Activated naive CD4-positive, alpha-beta T cell treated with anti-CD3 and anti-CD28 coated beads, Interleukin-2, amount 50 U/mL, for 72 hours (primary cell): ENCODE results near the gene SLC35F4. TPM values are rescaled to one million over a fixed set of nuclear protein-coding genes. Genes with fewer than 3 reads are reported as not detected.
"Not testable (repeated sequence)": the region's sequence is repeated elsewhere in the genome, so short reads cannot be mapped to it uniquely, and the experiment has no call there.

Experiments
- ATAC-seq, 2 donors: fragments of 150-1000 bp; cut with Tn5 transposase; 2 replicates each; pipeline ENCODE4 v1.10.0; 2021; ENCODE audit warnings: mild to moderate bottlenecking in 2 of 2, moderate library complexity in 2 of 2
- DNase-seq, 2 donors: peaks; one replicate each; pipeline ENCODE4 v3.0.0; 2021 to 2022; ENCODE audit warnings: low spot score in 2 of 2
- H3K27ac Mint-ChIP-seq, 2 donors: one replicate each; pipeline ENCODE4 v1.8.0; 2022; ENCODE audit warnings: mild to moderate bottlenecking in 2 of 2, mixed read lengths in 2 of 2
- H3K36me3 Mint-ChIP-seq, 2 donors: one replicate each; pipeline ENCODE4 v1.8.0; 2022; ENCODE audit warnings: mixed read lengths in 2 of 2
- H3K9me3 Mint-ChIP-seq, 2 donors: one replicate each; pipeline ENCODE4 v1.8.0; 2022; ENCODE audit warnings: mixed read lengths in 2 of 2
- total RNA-seq, 2 donors: library from RNA; stranded (reverse); gene quantifications; one replicate each; pipeline ENCODE4 v1.2.3, GENCODE V29; 2022

Gene SLC35F4
- total RNA-seq, 2 donors from 2014 or later = not detected

- DNase-seq = no peak
- no peaks in the 10 kb centered on the region for H3K36me3 Mint-ChIP-seq
- no peak for ATAC-seq
- H3K27ac Mint-ChIP-seq = no peak overlapping the region
- H3K9me3 Mint-ChIP-seq = peaks cover 0 to 4% of the 10 kb centered on the region in 2 donors
Observed at GRCh38 chr14:57755018-57755521, 110.8 kb downstream of the SLC35F4 start.

DNA sequence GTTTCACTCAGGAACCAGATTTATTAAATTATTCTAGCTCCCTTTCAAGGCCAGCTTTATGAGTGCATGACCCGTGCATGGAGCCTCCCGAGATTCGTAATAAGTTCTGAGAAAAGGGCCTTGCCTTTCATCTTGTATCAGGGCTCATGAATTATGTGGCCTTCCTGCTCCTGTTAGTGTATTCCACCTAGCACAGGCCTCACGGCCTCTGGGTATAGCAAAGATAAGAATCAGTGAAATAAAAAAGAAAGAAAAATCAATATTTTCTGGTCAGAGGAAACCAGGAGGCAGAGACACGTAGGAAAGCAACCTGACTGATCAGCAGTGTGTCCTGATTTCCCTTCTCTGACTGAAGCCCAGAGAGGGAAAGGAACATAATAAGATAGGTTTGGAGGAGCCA, 111.4 kb downstream of the SLC35F4 start:
- ATAC-seq = no peak
- DNase-seq = no peak
- Mint-ChIP-seq H3K36me3 (no peaks in the 10 kb centered on the region), H3K27ac (no peak overlapping the region), H3K9me3 (peaks cover 0 to 4% of the 10 kb centered on the region in 2 donors)

DNA sequence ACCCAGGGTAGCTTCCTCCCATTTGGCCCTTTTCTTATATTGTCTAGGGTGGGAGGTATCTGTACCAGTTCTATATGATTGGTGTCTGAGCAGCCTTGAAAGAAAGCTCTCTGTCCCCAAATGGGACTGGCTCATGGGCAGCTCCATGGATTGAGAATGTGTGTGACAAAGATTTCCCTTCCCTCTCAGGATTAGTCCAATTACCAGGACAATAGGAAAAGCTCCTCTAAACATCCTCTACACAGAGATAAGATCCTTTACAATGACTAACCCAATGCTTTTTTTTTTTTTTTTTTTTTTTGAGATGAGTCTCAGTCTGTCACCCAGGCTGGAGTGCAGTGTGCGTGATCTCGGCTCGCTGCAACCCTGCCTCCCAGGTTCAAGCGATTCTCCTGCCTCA, 112.1 kb downstream of the SLC35F4 start:
- no peaks in the 10 kb centered on the region for H3K36me3 Mint-ChIP-seq
- no peak overlapping the region for H3K27ac Mint-ChIP-seq
- peaks cover 0 to 4% of the 10 kb centered on the region in 2 donors for H3K9me3 Mint-ChIP-seq
- no peak for ATAC-seq
- DNase-seq = no peak

DNA sequence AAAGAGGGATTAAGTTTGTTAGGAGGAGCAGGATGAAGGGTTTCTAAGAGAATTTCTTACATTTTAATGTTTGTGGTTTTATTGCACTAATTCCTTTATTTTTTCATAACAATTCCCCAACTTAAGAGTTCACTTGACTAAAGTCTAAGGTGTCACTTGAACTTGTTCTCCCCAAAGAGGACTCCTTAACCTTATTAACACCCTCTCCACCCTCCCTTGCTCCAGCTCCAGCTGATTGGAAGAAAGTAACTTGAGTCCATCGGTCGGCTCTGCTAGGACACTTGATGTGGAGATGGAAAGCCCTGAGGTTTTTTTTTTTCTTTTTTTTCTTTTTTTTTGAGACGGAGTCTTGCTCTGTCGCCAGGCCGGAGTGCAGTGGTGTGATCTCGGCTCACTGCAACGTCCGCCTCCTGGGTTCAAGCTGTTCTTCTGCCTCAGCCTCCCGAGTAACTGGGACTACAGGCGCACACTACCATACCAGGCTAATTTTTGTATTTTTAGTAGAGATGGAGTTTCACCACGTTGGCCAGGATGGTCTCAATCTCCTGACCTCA, 113.7 kb downstream of the SLC35F4 start:
- H3K36me3 Mint-ChIP-seq, H3K9me3 Mint-ChIP-seq, DNase-seq, H3K27ac Mint-ChIP-seq, ATAC-seq: not testable (repeated sequence)

GRCh38 chr14:57751400-57751799, 114.5 kb downstream of the SLC35F4 start:
- ATAC-seq (no peak), DNase-seq (no peak)
- Mint-ChIP-seq H3K27ac (no peak overlapping the region), H3K9me3 (peaks cover 0 to 4% of the 10 kb centered on the region in 2 donors), H3K36me3 (no peaks in the 10 kb centered on the region)

GRCh38 chr14:57749267-57749666, 116.6 kb downstream of the SLC35F4 start:
- H3K27ac Mint-ChIP-seq = no peak overlapping the region
- H3K9me3 Mint-ChIP-seq = peaks cover 0 to 4% of the 10 kb centered on the region in 2 donors
- no peaks in the 10 kb centered on the region for H3K36me3 Mint-ChIP-seq
- ATAC-seq (no peak), DNase-seq (no peak)

GRCh38 chr14:57748279-57748678, 117.6 kb downstream of the SLC35F4 start:
- Mint-ChIP-seq H3K36me3 (no peaks in the 10 kb centered on the region), H3K27ac (no peak overlapping the region), H3K9me3 (peaks cover 0 to 4% of the 10 kb centered on the region in 2 donors)
- ATAC-seq (no peak), DNase-seq (no peak)

- DNase-seq (no peak), ATAC-seq (no peak)
- Mint-ChIP-seq H3K27ac (no peak overlapping the region), H3K36me3 (no peaks in the 10 kb centered on the region), H3K9me3 (peaks cover 4 to 9% of the 10 kb centered on the region in 2 donors)
Observed at GRCh38 chr14:57747036-57747435, 118.9 kb downstream of the SLC35F4 start.

GRCh38 chr14:57746563-57746962, 119.3 kb downstream of the SLC35F4 start:
- no peak for DNase-seq
- no peaks in the 10 kb centered on the region for H3K36me3 Mint-ChIP-seq
- ATAC-seq = no peak
- no peak overlapping the region for H3K27ac Mint-ChIP-seq
- peaks cover 2 to 11% of the 10 kb centered on the region in 2 donors for H3K9me3 Mint-ChIP-seq

DNA sequence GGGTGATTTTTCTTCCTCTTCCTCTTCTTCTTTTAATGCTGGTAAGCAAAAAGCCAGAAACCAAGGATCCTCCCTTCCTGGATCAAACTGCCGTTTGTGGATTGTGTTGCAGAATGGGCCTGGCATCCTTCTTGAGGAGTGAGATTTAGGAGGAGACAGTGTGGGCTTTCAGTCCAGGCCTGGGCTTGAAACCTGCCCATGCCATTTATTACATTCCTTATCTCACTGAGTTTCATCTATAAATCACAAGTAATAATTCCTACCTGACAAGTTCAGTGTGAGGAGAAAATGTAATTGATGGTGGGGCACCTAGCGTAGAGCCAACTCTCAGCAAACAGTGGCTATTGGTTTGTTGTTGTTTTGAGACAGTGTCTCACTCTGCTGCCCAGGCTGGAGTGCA, 126.4 kb downstream of the SLC35F4 start:
- peaks cover 7 to 16% of the 10 kb centered on the region in 2 donors for H3K9me3 Mint-ChIP-seq
- H3K36me3 Mint-ChIP-seq = peaks cover 0 to 6% of the 10 kb centered on the region in 2 donors
- no peak for DNase-seq
- ATAC-seq = no peak
- H3K27ac Mint-ChIP-seq = no peak overlapping the region

DNA sequence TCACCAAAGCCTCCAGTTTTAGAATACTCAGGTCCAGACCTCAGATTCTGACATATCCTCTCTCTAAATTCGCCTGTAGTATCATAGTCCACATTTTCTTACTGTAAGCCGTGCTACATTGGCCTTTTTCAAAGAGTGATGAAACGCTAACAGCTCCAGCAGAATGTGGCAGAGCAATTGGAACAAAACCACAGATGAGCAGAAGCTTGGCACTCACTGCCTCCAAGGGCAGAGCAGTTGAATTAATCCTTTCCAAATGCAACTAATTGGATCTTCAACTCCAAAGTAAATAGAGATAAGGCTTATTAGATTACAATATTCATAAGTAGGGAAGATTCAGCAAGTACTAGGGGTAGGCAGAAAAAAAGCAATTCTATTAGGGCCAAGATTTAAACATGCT, 128.3 kb downstream of the SLC35F4 start:
- Mint-ChIP-seq H3K9me3 (peaks cover 7 to 10% of the 10 kb centered on the region in 2 donors), H3K27ac (no peak overlapping the region), H3K36me3 (peaks cover 0 to 6% of the 10 kb centered on the region in 2 donors)
- no peak for DNase-seq
- no peak for ATAC-seq

DNA sequence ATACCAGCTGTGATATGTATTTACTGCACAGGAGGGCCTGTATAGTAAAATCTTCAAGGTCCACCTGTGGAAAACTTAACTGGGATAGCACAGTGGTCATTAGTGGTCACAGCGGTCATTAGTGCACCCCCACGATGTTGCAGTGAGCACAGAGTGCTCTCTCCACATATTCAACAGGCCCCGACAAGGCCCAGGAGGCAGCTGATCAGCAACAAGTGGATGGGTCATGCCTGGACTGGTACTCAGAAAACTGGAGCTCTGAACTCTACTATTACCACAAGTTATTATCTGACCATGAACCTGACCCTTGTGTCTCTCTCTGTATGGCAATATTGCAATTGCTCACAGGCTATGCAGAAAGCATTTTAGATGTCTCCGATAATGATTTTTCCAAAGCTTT, 129.5 kb downstream of the SLC35F4 start:
- H3K9me3 Mint-ChIP-seq = peaks cover 3 to 4% of the 10 kb centered on the region in 2 donors
- peaks cover 0 to 6% of the 10 kb centered on the region in 2 donors for H3K36me3 Mint-ChIP-seq
- DNase-seq (no peak), ATAC-seq (no peak)
- no peak overlapping the region for H3K27ac Mint-ChIP-seq

DNA sequence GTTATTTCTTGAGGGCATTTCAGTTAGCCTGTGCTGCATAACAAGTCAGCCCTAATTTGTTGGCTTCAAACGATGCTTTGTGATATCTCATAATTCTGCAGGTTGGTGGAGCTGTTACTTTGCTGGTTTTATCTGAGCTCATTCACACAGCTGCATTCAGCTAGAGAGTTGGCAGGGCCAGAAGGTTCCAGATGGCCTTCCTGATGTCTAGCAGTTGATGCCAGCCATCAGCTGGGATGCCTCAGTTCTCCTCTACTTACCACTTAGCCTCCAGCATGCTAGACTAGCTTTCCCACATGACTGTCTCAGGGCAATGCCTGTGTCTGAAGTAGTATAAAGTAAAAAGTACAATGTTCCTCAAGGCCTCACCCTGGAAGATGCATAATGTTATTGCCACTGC, 130.6 kb downstream of the SLC35F4 start:
- ATAC-seq (no peak), DNase-seq (no peak)
- no peaks in the 10 kb centered on the region for H3K9me3 Mint-ChIP-seq
- no peaks in the 10 kb centered on the region for H3K36me3 Mint-ChIP-seq
- H3K27ac Mint-ChIP-seq = no peak overlapping the region

GRCh38 chr14:57732463-57733285, 133.2 kb downstream of the SLC35F4 start:
- Mint-ChIP-seq H3K36me3 (no peaks in the 10 kb centered on the region), H3K9me3 (no peaks in the 10 kb centered on the region), H3K27ac (no peak overlapping the region)
- DNase-seq = no peak
- no peak for ATAC-seq

DNA sequence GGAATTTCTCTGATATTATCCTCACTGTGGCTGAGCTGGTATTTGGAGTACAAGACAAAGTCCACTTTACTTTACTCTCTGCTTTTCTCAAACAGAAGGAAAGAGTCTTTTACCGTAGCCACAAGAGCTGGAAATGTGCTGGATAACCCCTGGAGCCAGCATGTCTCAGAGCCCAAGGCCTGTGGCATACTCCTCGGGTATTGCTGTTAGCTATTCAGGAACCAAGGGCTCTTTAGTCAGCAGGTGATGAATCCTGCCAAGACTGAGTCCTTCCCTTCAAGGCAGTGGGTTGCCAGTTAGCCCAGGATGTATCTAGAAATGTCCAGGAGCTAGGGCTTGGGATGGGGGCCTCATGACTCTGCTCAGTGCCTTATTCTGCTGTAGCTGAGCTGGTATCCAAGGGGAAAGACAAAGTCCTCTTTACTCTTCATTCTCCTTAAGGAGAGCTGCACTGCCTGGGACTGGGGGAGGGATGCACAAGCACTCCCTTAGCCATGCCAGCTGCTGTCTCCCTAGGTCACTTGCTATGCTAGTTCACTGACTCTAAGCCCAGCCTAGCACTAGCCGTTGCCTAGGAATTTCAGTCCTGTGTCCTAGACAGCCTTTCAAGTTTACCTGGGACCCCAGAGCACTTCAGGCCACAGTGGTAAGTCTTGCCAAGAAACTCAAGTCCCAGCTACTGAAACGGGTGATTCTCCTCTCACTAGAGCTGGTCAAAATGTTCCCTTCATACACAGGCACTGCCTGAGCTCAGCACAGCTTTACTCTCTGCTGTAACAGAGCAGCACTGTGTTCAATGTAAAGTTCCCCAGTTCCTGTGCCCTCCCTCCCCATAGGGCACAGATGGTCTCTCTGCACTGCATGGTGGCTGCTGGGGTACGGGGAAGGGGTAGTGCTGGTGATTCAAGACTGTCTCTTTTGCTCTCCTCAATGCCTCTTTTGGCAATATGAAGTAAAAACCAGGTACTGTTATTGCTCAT, 136.4 kb downstream of the SLC35F4 start:
- no peak for ATAC-seq
- DNase-seq = no peak
- Mint-ChIP-seq H3K36me3 (no peaks in the 10 kb centered on the region), H3K27ac (no peak overlapping the region), H3K9me3 (peaks cover 4 to 5% of the 10 kb centered on the region in 2 donors)

DNA sequence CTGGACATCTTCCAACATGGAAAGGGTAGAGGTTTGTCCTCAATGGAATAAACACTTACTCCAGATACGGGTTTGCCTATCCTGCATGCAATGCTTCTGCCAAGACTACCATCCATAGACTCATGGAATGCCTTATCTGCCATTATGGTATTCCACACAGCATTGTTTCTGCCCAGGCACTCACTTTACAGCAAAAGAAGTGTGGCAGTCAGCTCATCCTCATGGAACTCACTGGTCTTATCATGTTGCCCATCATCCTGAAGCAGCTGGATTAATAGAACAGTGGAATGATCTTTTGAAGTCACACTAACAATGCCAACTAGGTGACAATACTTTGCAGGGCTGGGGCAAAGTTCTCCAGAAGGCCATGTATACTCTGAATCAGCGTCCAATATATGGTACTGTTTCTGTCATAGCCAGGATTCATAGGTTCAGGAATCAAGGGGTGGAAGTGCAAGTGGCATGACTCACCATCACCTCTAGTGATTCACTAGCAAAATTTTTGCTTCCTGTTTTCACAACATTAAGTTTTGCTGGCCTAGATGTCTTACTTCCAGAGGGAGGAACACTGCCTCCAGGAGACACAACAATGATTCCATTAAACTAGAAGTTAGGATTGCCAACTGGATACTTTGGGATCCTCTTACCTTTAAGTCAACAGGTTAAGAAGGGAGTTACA, 140.4 kb downstream of the SLC35F4 start:
- Mint-ChIP-seq H3K36me3 (no peaks in the 10 kb centered on the region), H3K27ac (no peak overlapping the region), H3K9me3 (peaks cover 10 to 14% of the 10 kb centered on the region in 2 donors)
- DNase-seq (no peak), ATAC-seq (no peak)
